Stimulated activated CD4-positive, alpha-beta T cell treated with anti-CD3 and anti-CD28 coated beads, Interleukin-2, amount 100 ng/mL, for 24 hours (primary cell): Measurements from ENCODE around the gene ZNF814.
"Not testable (repeated sequence)": the region's sequence is repeated elsewhere in the genome, so short reads cannot be mapped to it uniquely, and the experiment has no call there.

Source experiments
- DNase-seq, 2 donors: peaks; one replicate each; pipeline ENCODE4 v3.0.0-alpha.2; 2020

ZNF814 gene

GRCh38 chr19:57888560-57889231 lies at the start of gene ZNF814:
Gene ZNF814, minus strand, starts transcription at chr19:57889037. Its CDS starts 235 bp downstream, at chr19:57888802.
- DNase-seq = peak; percentile 86 to 87

GRCh38 chr19:57935731-57936130 lies 46.9 kb upstream of the ZNF814 start:
- DNase-seq = no peak

DNA sequence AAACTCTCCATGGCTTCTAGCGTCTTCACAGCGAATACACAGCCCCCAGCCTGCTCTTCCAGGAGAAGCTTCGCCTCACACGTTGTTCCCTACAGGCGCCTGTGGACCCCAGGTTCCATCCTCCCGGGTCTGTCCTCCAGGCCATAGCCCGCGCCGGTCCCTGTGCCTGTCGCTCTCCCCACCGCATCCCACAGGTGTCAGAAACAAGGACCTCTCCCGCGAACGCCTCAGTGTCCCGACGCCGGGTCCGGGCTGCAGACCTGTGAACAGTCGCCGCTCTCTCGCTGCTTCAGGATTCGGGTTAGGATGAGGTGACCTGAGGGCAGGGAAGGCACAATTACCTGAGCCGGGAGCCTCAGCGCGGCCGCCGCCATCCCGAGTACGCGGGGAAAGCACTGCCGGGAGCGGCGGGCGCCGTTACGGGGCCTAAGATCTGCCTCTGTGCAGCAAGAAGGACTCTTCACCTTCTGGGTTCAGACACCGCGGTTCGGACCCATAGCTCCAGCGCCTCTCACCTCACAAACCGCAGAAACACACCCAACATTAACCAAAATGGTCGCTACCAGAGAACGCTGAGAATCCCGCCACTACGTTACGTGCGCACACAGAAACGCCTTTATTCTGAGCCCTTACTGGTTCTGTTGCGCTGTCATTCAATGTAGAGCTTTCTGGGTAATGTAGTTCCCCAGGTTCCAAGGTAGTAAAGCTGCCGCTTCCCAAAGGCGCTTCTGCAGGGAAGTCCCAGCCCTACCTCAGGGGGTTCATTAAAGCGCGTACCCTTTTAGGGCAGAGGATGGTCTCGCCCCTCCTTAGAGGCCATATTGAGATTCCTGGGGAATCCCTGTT lies 46.2 kb upstream of the ZNF814 start, which contains the start of gene ZNF418:
ZNF418 (minus strand) TSS at position 583 of the 846 bp plus-strand sequence. CDS start 1,580 bp downstream, outside the sequence.
- DNase-seq = peak; percentile 32 to 39

- no peak for DNase-seq
Observed at GRCh38 chr19:57927587-57927986, 38.8 kb upstream of the ZNF814 start.

DNA sequence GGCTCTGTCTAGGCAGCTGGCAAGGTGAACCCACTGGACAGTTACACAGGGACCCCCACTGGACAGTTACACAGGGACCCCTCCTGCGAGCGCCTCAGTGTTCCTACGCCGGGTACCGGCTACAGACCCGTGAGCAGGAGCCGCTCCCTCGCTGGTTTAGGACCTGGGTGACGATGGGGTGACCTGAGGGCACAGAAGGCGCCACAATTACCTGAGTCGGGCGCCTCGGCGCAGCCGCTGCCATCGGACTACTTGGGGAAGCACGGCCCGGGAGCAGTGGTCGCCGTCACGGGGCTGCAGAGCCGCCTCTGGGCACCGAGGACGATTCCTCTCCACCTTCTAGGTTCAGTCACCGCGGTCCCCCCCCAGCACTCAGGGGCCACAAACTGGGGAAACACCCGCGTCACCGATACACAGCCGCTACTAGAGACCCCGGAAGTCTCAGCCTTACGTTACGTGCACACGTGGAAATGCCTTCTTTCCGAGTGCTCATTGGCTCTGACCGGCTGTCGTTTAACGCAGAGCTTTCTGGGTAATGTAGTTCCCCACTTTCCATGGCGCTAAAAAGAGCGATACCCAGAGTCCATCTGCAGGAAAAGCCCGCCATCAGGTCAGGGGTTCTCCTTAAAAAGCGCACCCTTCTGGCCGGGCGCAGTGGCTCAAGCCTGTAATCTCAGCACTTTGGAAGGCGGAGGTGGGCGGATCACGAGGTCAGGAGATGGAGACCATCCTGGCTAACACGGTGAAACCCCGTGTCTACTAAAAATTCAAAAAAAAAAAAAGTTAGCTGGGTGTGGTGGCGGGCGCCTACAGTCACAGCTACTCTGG lies 27.5 kb upstream of the ZNF814 start, which contains the start of gene ZNF417:
ZNF417 (minus strand) TSS at position 425 of the 828 bp plus-strand sequence; CDS start at position 244, 181 bp downstream.
- DNase-seq = peak; percentile 74 to 83

GRCh38 chr19:57914531-57914930 lies 25.7 kb upstream of the ZNF814 start:
- DNase-seq = no peak

- DNase-seq = no peak
Observed at GRCh38 chr19:57907394-57907793, 18.6 kb upstream of the ZNF814 start.

DNA sequence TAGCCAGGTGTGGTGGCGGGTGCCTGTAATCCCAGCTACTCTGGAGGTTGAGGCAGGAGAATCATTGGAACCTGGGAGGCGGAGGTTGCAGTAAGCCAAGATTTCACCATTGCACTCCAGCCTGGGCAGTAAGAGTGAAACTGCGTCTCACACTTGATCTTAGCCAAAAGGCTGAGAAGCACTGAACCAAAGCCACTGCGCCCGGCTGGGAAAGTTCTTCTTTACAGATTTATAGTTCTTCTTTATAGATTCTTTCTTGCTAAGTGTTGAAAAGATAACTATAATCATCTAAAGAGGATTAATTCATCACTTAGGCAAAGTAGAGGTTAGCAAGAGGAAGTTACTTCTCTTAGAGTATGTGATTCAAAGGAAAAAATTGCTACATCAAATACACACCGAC lies 16.4 kb upstream of the ZNF814 start:
- no peak for DNase-seq

- DNase-seq = no peak
Observed at GRCh38 chr19:57903618-57904184, 14.9 kb upstream of the ZNF814 start.

DNA sequence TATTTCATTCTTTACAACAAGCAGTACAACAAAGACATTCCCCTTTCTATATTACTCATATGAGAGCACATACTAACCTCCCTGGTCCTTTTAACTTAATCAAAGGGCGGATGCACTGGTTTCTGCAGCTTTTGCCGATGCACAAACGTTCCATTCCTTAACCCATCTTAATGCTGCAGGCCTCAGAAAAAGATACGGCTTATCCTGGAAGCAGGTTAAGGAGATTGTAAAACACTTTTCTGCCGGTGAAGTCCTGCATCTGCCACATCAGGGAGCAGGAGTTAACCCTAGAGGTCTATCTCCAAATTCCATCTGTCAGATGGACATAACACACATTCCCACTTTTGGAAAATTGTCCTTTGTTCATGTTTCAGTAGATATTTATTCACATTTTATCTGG lies 11.5 kb upstream of the ZNF814 start:
- DNase-seq = no peak

GRCh38 chr19:57890706-57891105 lies 1.9 kb upstream of the ZNF814 start:
- DNase-seq = not testable (repeated sequence)

DNA sequence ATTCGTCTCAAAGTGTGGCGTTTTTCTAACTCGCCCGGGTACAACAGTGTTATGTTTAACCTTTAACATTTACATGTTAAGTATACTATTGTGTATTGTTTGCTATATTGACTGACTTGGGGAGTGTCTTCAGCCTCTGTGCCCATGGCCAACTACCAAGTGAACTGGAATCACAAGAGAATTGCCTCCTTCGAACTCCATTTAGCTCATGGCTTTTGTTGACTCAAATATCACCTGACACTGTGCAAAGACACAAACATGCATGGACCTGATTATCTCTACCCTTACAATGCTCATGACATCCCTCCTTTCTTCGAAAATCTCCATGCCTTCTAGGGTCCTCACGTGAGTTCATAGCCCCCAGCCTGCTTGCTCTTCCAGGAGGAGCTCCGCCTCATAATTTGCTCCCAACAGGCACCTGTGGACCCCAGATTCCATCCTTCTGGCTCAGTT lies 704 bp downstream of the ZNF814 start:
- DNase-seq = no peak

DNA sequence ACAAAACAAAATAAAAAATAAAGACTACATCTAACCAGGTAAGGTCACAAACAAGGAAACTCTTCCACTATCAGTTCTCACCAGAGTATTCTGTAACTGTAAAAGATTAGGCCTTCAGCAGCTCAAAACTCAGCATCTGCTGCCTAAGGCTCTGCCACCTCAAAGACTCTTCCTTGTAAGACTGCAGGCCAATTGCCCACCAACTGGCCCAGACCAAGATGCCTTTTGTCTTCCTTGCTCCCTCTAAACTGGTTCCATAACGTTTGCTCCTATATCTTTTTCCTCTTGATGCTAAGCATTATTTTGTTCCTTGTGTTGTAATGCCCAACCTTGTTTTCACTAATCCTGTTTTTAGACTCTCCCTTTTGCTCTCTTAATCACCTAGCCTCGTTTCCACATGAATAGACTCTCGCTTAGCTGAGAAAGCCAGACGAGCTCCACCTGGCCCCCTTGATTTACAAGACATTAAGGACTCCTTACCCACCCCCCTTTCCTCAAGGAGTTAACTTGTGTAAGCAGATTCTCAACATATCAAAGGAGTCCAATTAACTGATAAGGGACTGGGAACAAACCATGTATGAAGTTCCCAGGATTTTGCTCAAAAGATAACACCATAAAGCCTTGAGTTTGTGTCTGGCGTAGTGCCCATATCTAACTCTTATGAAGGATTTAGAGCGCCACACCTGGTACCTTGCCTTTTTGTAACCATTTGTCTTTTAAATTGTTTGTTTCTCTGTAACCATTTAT lies 1.5 kb downstream of the ZNF814 start:
- no peak for DNase-seq

- DNase-seq = no peak
Observed at GRCh38 chr19:57886046-57886445, 2.8 kb downstream of the ZNF814 start.

DNA sequence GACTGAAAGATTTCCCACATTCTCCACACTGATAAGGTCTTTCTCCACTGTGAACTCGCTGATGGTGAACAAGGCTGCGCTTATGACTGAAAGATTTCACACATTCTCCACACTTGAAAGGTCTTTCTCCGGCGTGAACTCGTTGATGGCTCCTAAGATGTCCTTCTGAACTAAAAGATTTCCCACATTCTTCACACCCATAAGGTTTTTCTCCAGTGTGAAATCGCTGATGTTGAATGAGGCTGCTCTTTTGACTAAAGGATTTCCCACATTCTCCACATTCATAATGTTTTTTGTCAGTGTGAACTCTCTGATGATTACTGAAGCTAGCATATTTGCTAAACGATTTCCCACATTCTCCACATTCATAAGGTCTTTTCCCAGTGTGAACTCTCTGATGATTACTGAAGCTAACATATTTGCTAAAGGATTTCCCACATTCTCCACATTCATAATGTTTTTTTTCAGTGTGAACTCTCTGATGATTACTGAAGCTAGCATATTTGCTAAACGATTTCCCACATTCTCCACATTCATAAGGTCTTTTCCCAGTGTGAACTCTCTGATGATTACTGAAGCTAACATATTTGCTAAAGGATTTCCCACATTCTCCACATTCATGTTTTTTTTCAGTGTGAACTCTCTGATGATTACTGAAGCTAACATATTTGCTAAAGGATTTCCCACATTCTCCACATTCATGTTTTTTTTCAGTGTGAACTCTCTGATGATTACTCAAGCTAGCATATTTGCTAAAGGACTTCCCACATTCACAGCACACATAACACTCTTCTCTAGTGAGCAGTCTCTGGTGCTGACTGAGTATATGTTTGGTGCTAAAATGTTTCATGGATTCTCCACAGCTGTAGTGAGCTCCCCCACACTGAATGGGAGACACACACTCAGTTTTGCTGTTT lies 14.7 kb downstream of the ZNF814 start:
- DNase-seq = not testable (repeated sequence)

- DNase-seq = no peak
Observed at GRCh38 chr19:57872450-57872849, 16.4 kb downstream of the ZNF814 start.

DNA sequence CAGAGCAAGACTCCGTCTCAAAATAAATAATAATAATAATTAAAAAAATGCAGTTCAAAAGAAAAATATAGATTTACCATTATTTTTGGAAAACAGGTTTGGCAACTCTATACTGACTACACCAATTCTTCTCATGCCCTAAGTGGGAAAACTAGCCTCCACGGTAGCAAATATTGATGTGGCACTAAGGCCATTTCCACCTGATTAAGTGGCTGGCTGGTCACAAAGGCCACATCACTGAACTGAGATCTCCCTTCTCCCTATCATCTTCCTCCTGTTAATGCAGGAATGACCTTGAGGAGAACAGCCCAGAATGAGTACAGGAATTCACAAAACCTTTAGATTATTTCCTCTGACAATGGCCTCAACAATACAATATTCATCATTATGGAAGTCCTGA lies 18.6 kb downstream of the ZNF814 start:
- no peak for DNase-seq

DNA sequence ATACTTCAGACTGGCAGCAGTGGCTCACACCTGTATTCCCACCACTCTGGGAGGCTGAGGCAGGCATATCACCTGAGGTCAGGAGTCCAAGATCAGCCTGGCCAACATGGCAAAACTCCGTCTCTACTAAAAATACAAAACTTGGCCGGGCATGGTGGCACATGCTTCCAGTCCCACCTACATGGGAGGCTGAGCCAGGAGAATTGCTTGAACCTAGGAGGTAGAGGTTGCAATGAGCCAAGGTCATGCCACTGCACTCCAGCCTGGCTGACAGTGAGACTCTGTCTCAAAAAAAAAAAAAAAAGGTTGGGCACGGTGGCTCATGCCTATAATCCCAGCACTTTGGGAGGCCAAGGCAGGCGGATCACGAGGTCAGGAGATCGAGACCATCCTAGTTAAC lies 19.2 kb downstream of the ZNF814 start:
- DNase-seq = not testable (repeated sequence)

- no peak for DNase-seq
Observed at GRCh38 chr19:57867868-57868492, 20.9 kb downstream of the ZNF814 start.

- DNase-seq = not testable (repeated sequence)
Observed at GRCh38 chr19:57862351-57862750, 26.5 kb downstream of the ZNF814 start.
